NT2/D1 (cell line): ENCODE data around the gene OPN4.

Experiments used
- SUZ12 ChIP-seq: IDR thresholded peaks from 2 replicates; pipeline ENCODE4 v1.6.1; 2011; ENCODE audit not compliant: insufficient read length, insufficient read depth; ENCODE audit errors: extremely low read depth
- ZNF274 ChIP-seq: IDR thresholded peaks from 2 replicates; pipeline ENCODE4 v1.6.1; 2011; ENCODE audit warnings: mild to moderate bottlenecking, low read depth, low read length

DNA sequence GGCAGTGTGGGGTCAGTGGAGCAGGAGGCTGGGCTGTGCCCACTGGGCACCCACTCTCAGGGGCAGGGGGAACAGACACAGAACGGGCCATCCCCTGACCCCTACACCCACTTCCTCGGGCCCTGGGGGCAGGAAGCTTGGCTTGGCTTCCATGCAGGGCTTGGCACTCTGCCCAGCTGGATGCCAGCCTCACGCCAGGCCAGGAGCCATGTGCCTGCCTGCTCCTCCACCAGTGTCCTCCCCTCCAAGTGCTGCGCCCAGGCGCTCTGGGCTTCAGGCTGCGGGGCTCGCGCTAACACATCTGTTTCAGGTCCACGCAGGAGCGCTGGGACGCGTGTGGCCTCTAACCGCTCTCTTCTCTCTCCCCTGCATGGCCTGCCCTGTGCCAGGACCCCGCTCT is 26.7 kb downstream of the OPN4 start:
- TF ChIP-seq ZNF274 (no peak), SUZ12 (no peak)
